Dendritic cell treated with granulocyte-macrophage colony-stimulating factor and Interleukin-4, amounts not matched to agents 40 ng/mL and 50 ng/mL, for 4 days (primary cell): ENCODE data around the gene MDGA2.
"Not testable (repeated sequence)": the region's sequence is repeated elsewhere in the genome, so short reads cannot be mapped to it uniquely, and the experiment has no call there.

Experiments used
- H3K27ac Mint-ChIP-seq: one replicate; pipeline ENCODE4 v1.8.0; 2022; ENCODE audit warnings: mild to moderate bottlenecking, mixed read lengths
- H3K27me3 Mint-ChIP-seq: one replicate; pipeline ENCODE4 v1.8.0; 2022; ENCODE audit warnings: mild to moderate bottlenecking, mixed read lengths
- H3K36me3 Mint-ChIP-seq: one replicate; pipeline ENCODE4 v1.8.0; 2022; ENCODE audit warnings: low read depth, mixed read lengths
- H3K4me1 Mint-ChIP-seq: one replicate; pipeline ENCODE4 v1.8.0; 2022; ENCODE audit warnings: low read depth, mixed read lengths
- H3K4me3 Mint-ChIP-seq: one replicate; pipeline ENCODE4 v1.8.0; 2022; ENCODE audit warnings: mild to moderate bottlenecking, moderate library complexity, mixed read lengths
- H3K9me3 Mint-ChIP-seq: one replicate; pipeline ENCODE4 v1.8.0; 2022; ENCODE audit warnings: mixed read lengths
- intact Hi-C: fragments of 100-400 bp; cut with micrococcal nuclease; formaldehyde crosslinking; loops from one replicate; pipeline ENCODE4 v1.15.0; 2022

Gene MDGA2

DNA sequence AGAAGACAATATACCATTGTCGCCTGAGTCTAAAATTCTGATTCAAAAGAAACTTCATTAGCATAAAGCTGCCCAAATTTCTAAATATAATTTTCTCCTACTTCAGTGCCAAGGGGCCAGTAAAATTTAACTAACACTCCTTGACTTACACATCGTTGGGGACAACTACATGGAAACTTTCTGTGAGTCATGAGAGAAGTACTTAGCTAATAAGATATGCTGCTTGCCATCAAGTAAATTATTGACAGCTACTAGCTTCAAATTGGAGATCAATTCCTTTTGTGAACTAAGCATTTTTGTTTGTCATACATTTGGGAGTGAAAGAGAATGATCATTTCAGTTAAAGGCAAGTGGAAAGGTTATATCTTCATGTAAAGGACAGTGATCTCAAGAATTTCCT is 373.3 kb downstream of the MDGA2 start:
- no peaks in the 10 kb centered on the region for H3K4me1 Mint-ChIP-seq
- no peak overlapping the region for H3K27ac Mint-ChIP-seq
- H3K4me3 Mint-ChIP-seq: no peak overlapping the region
- H3K27me3 Mint-ChIP-seq: no peaks in the 10 kb centered on the region
- intact Hi-C loops: no loop called here
- H3K36me3 Mint-ChIP-seq: no peaks in the 10 kb centered on the region
- peaks cover 15% of the 10 kb centered on the region for H3K9me3 Mint-ChIP-seq

DNA sequence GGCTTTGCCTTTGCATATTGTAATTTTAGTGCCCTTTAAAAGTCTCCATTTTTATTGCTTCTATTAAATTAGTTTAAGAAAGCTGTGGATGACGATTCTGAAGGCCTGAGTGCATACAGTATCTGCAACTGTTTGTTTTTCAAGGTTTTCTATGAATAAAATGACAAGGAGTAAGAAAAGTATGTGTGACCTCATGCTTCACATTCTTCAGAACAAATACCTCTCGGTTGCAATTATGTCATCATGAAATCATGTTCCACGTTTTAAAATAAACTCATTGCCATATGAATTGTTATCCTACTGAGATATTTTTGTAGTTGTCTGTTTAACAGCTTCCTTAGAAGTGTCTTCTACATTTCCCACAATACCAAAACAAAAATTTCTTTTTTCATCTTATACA is 374.6 kb downstream of the MDGA2 start:
- Mint-ChIP-seq H3K36me3 (no peaks in the 10 kb centered on the region), H3K4me3 (no peak overlapping the region), H3K27ac (no peak overlapping the region), H3K4me1 (no peaks in the 10 kb centered on the region), H3K27me3 (no peaks in the 10 kb centered on the region), H3K9me3 (peaks cover 7% of the 10 kb centered on the region)
- intact Hi-C loops: no loop called here

DNA sequence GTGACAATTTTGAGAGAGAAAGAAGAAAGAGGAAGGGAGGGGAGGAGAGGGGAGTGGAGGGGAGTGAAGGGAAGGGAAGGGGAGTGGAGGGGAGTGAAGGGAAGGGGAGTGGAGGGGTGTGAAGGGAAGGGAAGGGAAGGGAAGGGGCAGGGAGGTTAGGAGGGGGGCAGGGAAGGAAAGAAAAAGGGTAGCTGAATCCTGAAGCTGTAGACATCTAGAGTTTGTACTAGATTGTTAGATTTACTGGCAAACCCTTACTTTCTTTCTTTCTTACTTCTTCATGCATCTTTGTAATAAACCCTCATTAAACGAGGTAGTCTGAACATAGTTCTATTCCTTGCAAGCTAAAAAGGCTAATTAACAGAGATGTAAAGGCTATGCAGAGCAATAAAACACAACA is 378.0 kb downstream of the MDGA2 start:
- Mint-ChIP-seq H3K27ac (no peak overlapping the region), H3K36me3 (no peaks in the 10 kb centered on the region), H3K27me3 (no peaks in the 10 kb centered on the region), H3K4me1 (no peaks in the 10 kb centered on the region), H3K4me3 (no peak overlapping the region), H3K9me3 (peaks cover 7% of the 10 kb centered on the region)
- intact Hi-C loops: no loop called here

DNA sequence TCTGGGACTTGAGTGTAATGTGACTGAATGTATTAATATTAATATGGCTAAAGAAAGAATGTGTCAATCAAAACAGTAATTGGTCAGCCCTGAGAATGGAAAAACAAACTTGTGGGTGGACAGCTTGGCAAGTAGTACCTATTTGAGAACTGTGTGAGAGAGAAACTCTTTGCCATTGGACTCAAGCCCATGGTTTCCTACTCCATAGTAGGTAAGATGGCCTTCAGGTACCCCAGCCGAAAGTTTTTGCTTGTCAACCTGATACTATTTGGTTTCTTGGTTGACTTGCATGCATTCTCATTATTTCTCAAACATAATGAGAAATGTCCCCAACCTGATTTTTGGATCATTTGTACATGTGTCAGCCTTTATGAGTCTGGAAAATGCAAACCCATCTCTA is 391.1 kb downstream of the MDGA2 start:
- no peak overlapping the region for H3K4me3 Mint-ChIP-seq
- no peaks in the 10 kb centered on the region for H3K36me3 Mint-ChIP-seq
- intact Hi-C loops: no loop called here
- H3K4me1 Mint-ChIP-seq: no peaks in the 10 kb centered on the region
- H3K27me3 Mint-ChIP-seq: no peaks in the 10 kb centered on the region
- H3K27ac Mint-ChIP-seq: no peak overlapping the region
- no peaks in the 10 kb centered on the region for H3K9me3 Mint-ChIP-seq

DNA sequence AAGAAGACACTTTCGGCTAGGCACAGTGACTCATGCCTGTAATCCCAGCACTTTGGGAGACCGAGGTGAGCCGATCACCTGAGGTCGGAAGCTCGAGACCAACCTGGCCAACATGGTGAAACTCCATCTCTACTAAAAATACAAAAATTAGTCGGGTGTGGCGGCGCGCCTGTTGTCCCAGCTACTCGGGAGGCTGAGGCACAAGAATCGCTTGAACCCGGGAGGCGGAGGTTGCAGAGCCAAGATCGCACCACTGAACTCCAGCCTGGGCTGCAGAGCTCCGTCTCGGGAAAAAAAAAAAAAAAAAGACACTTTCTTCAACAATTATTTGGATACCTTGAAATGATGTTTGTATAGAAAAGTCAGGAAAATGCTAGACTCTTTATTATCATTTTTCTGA is 393.6 kb downstream of the MDGA2 start:
- H3K9me3 Mint-ChIP-seq, H3K4me1 Mint-ChIP-seq, H3K27me3 Mint-ChIP-seq, H3K27ac Mint-ChIP-seq, H3K36me3 Mint-ChIP-seq, intact Hi-C loops, H3K4me3 Mint-ChIP-seq: not testable (repeated sequence)

DNA sequence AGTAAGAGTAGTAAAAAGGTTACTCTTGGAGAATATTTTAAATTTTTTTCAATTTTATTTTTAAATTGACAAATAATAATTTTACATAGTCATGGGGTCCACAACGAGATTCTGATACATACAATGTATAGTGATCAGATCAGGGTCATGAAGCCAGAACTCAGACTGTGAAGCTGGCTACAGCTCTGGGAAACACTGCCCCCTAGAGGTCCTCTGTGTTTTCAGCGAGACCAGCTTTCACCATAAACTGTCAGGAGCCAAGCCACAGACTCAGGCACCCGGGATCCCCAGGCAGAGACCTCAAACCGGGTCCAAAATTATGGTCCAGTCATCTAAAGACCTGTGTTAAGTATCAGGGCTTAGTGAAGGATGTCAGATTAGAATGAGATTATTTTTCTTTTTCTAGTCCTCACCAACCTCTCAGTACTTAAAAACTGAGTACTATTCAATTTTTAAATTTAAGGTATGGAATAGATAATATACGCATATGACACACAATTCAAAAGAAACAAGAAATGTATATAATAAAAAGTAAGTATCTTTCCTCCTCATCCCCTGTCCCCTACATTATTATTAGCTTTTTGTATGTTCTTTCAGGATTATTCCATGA is 397.1 kb downstream of the MDGA2 start:
- Mint-ChIP-seq H3K36me3 (no peaks in the 10 kb centered on the region), H3K4me3 (no peak overlapping the region), H3K4me1 (peaks cover 4% of the 10 kb centered on the region), H3K9me3 (no peaks in the 10 kb centered on the region), H3K27me3 (no peaks in the 10 kb centered on the region), H3K27ac (no peak overlapping the region)
- intact Hi-C loops: loop anchor here (5.0 kb wide), 1 partner anchor 696 kb away; no protein-coding TSS in a partner anchor

DNA sequence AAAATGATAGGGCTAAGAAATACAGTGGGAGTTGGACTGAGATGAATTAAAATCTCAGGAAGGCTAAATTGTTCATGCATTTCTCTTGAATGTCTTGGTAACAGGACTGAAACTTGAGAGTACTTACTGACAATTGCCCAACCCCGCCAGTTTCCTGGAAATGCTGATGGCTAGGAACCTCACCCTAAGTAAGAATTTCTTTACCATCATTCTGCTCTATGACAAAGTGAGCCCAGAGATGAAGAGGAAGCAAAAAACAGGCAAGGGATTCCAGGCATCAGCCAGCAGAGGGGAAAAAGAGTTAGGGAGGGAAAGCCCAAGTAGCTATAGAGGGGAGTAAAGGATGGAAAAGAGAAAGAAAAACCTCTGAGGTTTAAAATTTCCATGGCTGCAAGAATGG is 397.7 kb downstream of the MDGA2 start:
- intact Hi-C loops: loop anchor here (5.0 kb wide), 1 partner anchor 695 kb away; no protein-coding TSS in a partner anchor
- H3K36me3 Mint-ChIP-seq: no peaks in the 10 kb centered on the region
- H3K4me1 Mint-ChIP-seq: peaks cover 4% of the 10 kb centered on the region
- no peak overlapping the region for H3K27ac Mint-ChIP-seq
- H3K4me3 Mint-ChIP-seq: no peak overlapping the region
- H3K27me3 Mint-ChIP-seq: no peaks in the 10 kb centered on the region
- H3K9me3 Mint-ChIP-seq: no peaks in the 10 kb centered on the region

DNA sequence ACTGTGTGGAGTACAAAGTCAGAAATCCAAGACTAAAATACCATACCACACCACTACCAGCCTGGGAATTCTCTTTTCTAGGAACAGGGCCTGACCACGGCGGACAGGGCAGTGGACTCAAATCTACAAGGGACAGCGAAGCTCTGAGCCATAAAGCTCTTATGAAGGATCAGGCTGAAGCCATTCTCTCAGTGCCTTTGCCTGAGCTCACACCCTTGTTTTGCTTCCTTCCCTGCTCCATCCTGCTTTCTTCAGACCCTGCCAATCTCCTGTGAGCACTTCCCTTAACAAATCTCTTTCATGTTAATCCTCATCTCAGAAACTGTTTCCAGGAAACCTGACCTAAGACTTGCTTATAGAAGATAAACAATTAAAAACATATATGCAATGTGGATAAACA is 398.5 kb downstream of the MDGA2 start:
- Mint-ChIP-seq H3K4me1 (peaks cover 4% of the 10 kb centered on the region), H3K9me3 (no peaks in the 10 kb centered on the region), H3K27me3 (no peaks in the 10 kb centered on the region), H3K36me3 (no peaks in the 10 kb centered on the region), H3K4me3 (no peak overlapping the region), H3K27ac (no peak overlapping the region)
- intact Hi-C loops: loop anchor here (5.0 kb wide), 1 partner anchor 695 kb away; no protein-coding TSS in a partner anchor

DNA sequence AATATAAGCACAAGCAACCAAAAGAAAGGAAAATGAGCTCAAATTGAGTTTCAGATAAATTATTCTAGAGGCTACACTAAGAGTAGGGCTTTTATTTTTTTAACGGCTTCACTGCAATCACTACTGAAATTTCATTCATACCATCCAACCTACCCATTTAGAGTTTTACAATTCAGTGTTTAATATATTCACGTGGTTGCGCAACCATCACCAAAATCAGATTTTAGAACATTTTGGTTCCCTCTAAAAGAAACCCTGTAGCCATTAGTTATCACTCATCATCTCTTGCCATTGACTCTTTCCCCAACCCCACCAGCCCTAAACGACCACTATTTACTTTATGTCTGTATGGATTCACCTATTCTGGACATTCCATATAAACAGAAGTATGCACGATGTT is 401.5 kb downstream of the MDGA2 start:
- Mint-ChIP-seq H3K4me1 (peaks cover 4% of the 10 kb centered on the region), H3K36me3 (no peaks in the 10 kb centered on the region), H3K4me3 (no peak overlapping the region), H3K9me3 (no peaks in the 10 kb centered on the region), H3K27ac (no peak overlapping the region), H3K27me3 (no peaks in the 10 kb centered on the region)
- intact Hi-C loops: no loop called here

DNA sequence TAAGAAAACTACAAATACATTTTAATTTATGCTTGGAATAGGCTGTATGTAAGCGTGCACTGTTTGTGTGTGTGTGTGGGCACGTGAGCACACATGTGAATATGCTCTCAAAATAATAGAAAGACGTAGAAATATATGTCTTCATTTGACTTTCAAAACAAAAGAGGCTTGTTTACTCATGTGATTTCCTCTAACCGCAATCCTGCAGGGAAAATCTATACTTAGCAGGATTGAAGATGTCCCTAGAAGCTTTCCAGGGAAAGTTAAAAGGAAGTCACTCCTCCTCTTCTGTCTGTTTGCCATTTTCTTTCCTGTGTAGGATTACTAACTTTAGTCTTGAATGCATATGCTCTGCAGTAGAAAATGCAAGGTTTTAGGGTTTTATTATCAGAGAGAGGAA is 404.7 kb downstream of the MDGA2 start:
- Mint-ChIP-seq H3K4me3 (no peak overlapping the region), H3K9me3 (no peaks in the 10 kb centered on the region), H3K36me3 (no peaks in the 10 kb centered on the region), H3K27ac (no peak overlapping the region), H3K27me3 (no peaks in the 10 kb centered on the region), H3K4me1 (no peaks in the 10 kb centered on the region)
- intact Hi-C loops: no loop called here

DNA sequence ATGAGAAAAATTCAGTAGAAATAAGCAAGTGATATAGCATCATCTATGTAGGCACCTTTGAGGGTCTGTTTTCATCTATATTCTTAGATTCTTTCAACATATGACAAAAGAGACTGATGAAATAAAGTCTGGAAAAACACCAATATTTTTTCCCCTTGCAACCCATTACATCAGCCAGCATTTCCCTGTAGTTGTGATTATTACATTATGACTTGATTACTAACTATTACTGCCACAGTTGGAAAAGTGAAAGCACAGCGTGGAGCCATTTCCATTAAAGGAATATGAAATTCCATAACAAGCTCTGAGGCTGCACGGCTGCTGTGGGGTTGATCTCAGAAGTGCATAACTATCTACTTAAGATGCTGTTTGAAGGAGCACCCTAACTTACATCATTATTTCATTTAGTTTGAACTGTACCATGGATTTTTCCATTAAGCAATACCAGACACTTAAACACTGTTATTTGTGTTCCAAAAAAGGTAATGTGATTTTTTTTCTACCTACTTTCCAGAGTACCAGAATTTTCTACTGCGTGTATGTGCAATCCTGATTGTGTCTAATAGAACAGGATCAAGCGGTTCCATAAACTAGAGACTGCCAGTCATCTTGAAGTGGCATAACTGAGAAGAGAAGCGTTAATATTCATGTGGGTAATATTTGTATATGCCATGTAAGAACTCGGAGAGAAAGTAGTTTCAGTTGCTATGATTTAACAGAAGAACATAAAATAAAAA is 405.5 kb downstream of the MDGA2 start:
- Mint-ChIP-seq H3K4me1 (no peaks in the 10 kb centered on the region), H3K27ac (no peak overlapping the region), H3K9me3 (no peaks in the 10 kb centered on the region), H3K36me3 (no peaks in the 10 kb centered on the region), H3K4me3 (no peak overlapping the region), H3K27me3 (no peaks in the 10 kb centered on the region)
- intact Hi-C loops: no loop called here

DNA sequence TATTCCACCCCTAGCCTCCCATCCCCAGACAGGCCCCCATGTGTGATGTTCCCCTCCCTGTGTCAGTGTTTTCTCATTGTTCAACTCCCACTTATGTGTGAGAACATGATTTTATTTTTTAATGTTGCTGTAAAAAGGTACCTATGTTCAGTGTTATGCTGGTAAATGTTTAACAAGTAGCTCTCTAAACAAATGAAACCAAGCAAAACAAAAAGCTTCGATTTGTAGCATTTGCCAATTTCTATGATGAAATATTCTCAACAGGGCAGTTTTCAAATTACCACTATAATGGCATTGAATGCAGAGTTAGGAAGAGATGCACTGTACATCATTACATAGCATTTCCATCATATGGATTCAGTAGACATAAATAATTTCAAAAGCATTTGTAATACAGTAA is 410.6 kb downstream of the MDGA2 start:
- H3K27ac Mint-ChIP-seq: no peak overlapping the region
- H3K9me3 Mint-ChIP-seq: peaks cover 4% of the 10 kb centered on the region
- intact Hi-C loops: no loop called here
- H3K4me1 Mint-ChIP-seq: no peaks in the 10 kb centered on the region
- H3K27me3 Mint-ChIP-seq: no peaks in the 10 kb centered on the region
- H3K36me3 Mint-ChIP-seq: no peaks in the 10 kb centered on the region
- no peak overlapping the region for H3K4me3 Mint-ChIP-seq

DNA sequence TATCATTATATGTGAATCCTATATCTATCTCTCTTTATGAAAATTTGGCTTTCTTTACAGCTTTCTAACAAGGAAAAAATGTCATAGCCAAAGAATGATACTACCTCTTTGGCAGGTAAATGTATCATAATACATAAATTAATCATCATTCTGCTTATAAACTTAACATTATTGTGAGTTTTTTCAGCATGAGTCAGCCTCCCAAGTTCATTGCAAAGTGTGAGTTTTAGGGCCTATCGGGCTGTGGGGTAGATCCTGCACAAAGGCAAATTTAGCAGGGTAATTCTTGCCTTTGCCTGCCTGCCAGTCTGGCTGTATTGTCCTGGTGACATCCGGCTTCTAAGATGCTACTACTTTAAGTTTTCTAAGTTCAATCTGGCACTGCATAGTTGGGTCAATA is 412.6 kb downstream of the MDGA2 start:
- H3K4me3 Mint-ChIP-seq: no peak overlapping the region
- no peaks in the 10 kb centered on the region for H3K27me3 Mint-ChIP-seq
- H3K4me1 Mint-ChIP-seq: no peaks in the 10 kb centered on the region
- no peak overlapping the region for H3K27ac Mint-ChIP-seq
- intact Hi-C loops: no loop called here
- peaks cover 10% of the 10 kb centered on the region for H3K9me3 Mint-ChIP-seq
- H3K36me3 Mint-ChIP-seq: no peaks in the 10 kb centered on the region

DNA sequence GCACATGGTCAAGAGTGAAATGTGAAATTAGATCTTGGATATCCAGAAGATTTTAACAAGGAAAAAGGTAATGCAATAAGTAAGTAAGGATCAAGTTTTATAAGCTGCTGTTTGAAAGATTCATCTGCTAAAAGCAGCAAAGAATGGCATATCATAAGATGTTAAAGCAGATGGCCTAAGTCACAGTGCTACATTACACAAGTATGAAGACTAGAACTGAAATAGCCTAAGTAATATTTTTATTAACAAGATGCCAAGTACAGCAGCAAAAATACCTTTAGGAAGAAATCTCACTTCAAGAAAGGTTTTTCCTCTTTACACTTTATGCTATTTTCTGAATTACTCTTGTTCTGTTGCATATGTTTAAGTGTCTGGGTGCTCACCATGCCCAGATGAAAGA is 414.1 kb downstream of the MDGA2 start:
- intact Hi-C loops: no loop called here
- H3K4me3 Mint-ChIP-seq: no peak overlapping the region

DNA sequence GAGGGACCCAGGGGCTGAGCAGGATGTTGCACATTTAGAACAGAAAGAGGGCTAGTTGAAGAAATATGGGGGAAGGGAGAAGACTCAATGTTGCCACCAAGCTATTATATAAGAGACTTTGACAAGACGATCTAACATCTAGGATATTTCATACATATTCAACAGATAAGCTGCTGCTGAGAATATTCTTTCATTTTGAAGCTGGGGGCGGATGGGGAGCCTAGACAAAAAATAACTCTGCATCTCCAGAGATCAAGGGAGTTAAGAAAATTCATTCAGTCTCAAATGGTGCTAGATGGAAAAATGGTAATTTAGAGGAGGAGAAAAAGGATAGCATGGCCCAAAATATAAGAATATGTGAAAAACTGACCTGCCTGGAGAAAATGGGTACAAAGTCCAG is 415.6 kb downstream of the MDGA2 start:
- Mint-ChIP-seq H3K9me3 (peaks cover 31% of the 10 kb centered on the region), H3K27me3 (no peaks in the 10 kb centered on the region), H3K36me3 (no peaks in the 10 kb centered on the region), H3K4me3 (no peak overlapping the region), H3K27ac (no peak overlapping the region), H3K4me1 (no peaks in the 10 kb centered on the region)
- intact Hi-C loops: no loop called here

More for the DNA sequence above, 414.1 kb downstream of the MDGA2 start:
- Mint-ChIP-seq H3K4me1 (no peaks in the 10 kb centered on the region), H3K9me3 (peaks cover 22% of the 10 kb centered on the region), H3K36me3 (no peaks in the 10 kb centered on the region), H3K27ac (no peak overlapping the region), H3K27me3 (no peaks in the 10 kb centered on the region)
